ENCODE results near the gene SSX2IP. TPM values are rescaled to one million over a fixed set of nuclear protein-coding genes. Genes with fewer than 3 reads are reported as not detected.
"Not testable (repeated sequence)": the region's sequence is repeated elsewhere in the genome, so short reads cannot be mapped to it uniquely, and the experiment has no call there.

SSX2IP gene
- total RNA-seq, 4 donors from 2014 or later, result 9.6 to 13.7 (median 9.7) TPM

- intact Hi-C loops (cut with DNase I), result no loop called here
- peaks cover 6 to 18% (median 9%) of the 10 kb centered on the region in 4 donors for H3K4me1 ChIP-seq
- no peak overlapping the region for H3K4me3 ChIP-seq
- no peak for DNase-seq (ENCODE audit: extremely low spot score)
- no peak for TF ChIP-seq POLR2A (IDR thresholded peaks at IDR 0.05; ENCODE audit: low read depth)
- TF ChIP-seq POLR2AphosphoS5 (IDR thresholded peaks at IDR 0.05), result no peak
- TF ChIP-seq CTCF (IDR thresholded peaks at IDR 0.05), result no peak
- TF ChIP-seq EP300 (IDR thresholded peaks at IDR 0.05), result no peak
- no peak overlapping the region for H3K27ac ChIP-seq (replicated peaks in 1 of 4)
- no peaks in the 10 kb centered on the region for H3K36me3 ChIP-seq
- no peaks in the 10 kb centered on the region for H3K27me3 ChIP-seq
- 73% methylated on average over 3 of the region's 3 CpGs for WGBS
- peaks cover 0 to 8% (median 1%) of the 10 kb centered on the region in 4 donors for H3K9me3 ChIP-seq
These were observed 91.8 kb downstream of the SSX2IP start for GRCh38 chr1:84598418-84598817.

GRCh38 chr1:84597011-84597410 is 93.2 kb downstream of the SSX2IP start:
- Histone ChIP-seq H3K9me3 (peaks cover 0 to 10% (median 2%) of the 10 kb centered on the region in 4 donors), H3K36me3 (no peaks in the 10 kb centered on the region), H3K27ac (replicated peaks in 1 of 4) (no peak overlapping the region), H3K4me3 (no peak overlapping the region), H3K27me3 (no peaks in the 10 kb centered on the region), H3K4me1 (peaks cover 0 to 11% (median 5%) of the 10 kb centered on the region in 4 donors)
- WGBS, result 93% methylated on average over 1 of the region's 1 CpG
- no peak for TF ChIP-seq EP300 (IDR thresholded peaks at IDR 0.05)
- no peak for TF ChIP-seq POLR2AphosphoS5 (IDR thresholded peaks at IDR 0.05)
- no peak for TF ChIP-seq POLR2A (IDR thresholded peaks at IDR 0.05; ENCODE audit: low read depth)
- no peak for TF ChIP-seq CTCF (IDR thresholded peaks at IDR 0.05)
- intact Hi-C loops (cut with DNase I), result no loop called here
- no peak for DNase-seq (ENCODE audit: extremely low spot score)

- 89% methylated on average over 2 of the region's 2 CpGs for WGBS
- H3K27me3 ChIP-seq; intact Hi-C loops (cut with DNase I); H3K36me3 ChIP-seq; DNase-seq (ENCODE audit: extremely low spot score); H3K4me3 ChIP-seq; H3K27ac ChIP-seq (replicated peaks in 1 of 4): not testable (repeated sequence)
- peaks cover 0 to 10% (median 2%) of the 10 kb centered on the region in 4 donors for H3K9me3 ChIP-seq
- peaks cover 0 to 11% (median 5%) of the 10 kb centered on the region in 4 donors for H3K4me1 ChIP-seq
These were observed 95.3 kb downstream of the SSX2IP start for GRCh38 chr1:84594959-84595358.

Other genes starting within 250 kb of the SSX2IP start
- gene RPF1, start 211.2 kb downstream of the SSX2IP start, total RNA-seq, result 10 to 100 TPM; 30.9 to 41.9 (median 37.7) TPM
- gene SPATA1, start 184.1 kb downstream of the SSX2IP start, total RNA-seq, result 1 to 10 TPM in 1 of 4 donors, under 1 TPM in 2, not detected in 1; 0.19 to 2.7 (median 0.42) TPM
- 10 to 100 TPM; 62.6 to 79.3 (median 74.5) TPM for gene GNG5, start 183.9 kb downstream of the SSX2IP start, total RNA-seq
- 1 to 10 TPM; 7.1 to 8.9 (median 8.5) TPM for gene CTBS, start 116.0 kb downstream of the SSX2IP start, total RNA-seq
- under 1 TPM in 2 of 4 donors, not detected in 2; 0.19 to 0.33 TPM for gene LPAR3, start 202.7 kb upstream of the SSX2IP start, total RNA-seq

All from esophagus muscularis mucosa (tissue), 4 donors.